ENCODE data around the gene RBM24.

DNA sequence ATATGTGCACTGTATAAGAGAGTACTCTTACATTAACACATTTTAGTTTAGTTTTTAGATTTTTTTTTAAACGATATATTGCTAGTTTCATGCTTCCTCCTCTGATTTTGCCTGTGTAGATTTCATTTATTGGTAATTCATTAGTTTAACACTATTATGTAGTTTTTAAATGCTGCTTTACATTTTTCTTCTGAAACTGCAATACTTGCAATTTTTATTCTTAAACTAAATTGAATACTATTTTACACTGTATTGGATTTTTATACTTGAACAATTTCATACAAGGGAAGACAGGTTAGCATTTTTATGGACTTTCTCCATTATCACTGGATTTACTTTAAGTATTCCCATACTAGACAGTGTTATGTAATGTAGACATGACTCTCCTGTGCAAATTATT is 12.2 kb downstream of the RBM24 start:
- TF ChIP-seq SP1 (IDR thresholded peaks at IDR 0.05) (no peak), FOXA1 (IDR thresholded peaks at IDR 0.05) (no peak), GABPA (IDR thresholded peaks at IDR 0.05 in 1 of 2, conservative IDR thresholded peaks at IDR 0.05 in 1 of 2) (no peak), EGR1 (IDR thresholded peaks at IDR 0.05; ENCODE audit: low read depth in 2 of 2) (no peak)
- TF ChIP-seq, protein P1, sequence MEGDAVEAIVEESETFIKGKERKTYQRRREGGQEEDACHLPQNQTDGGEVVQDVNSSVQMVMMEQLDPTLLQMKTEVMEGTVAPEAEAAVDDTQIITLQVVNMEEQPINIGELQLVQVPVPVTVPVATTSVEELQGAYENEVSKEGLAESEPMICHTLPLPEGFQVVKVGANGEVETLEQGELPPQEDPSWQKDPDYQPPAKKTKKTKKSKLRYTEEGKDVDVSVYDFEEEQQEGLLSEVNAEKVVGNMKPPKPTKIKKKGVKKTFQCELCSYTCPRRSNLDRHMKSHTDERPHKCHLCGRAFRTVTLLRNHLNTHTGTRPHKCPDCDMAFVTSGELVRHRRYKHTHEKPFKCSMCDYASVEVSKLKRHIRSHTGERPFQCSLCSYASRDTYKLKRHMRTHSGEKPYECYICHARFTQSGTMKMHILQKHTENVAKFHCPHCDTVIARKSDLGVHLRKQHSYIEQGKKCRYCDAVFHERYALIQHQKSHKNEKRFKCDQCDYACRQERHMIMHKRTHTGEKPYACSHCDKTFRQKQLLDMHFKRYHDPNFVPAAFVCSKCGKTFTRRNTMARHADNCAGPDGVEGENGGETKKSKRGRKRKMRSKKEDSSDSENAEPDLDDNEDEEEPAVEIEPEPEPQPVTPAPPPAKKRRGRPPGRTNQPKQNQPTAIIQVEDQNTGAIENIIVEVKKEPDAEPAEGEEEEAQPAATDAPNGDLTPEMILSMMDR (IDR thresholded peaks at IDR 0.05; ENCODE audit: low read depth, low read length, missing input control), result no peak
- TF ChIP-seq, protein P2, sequence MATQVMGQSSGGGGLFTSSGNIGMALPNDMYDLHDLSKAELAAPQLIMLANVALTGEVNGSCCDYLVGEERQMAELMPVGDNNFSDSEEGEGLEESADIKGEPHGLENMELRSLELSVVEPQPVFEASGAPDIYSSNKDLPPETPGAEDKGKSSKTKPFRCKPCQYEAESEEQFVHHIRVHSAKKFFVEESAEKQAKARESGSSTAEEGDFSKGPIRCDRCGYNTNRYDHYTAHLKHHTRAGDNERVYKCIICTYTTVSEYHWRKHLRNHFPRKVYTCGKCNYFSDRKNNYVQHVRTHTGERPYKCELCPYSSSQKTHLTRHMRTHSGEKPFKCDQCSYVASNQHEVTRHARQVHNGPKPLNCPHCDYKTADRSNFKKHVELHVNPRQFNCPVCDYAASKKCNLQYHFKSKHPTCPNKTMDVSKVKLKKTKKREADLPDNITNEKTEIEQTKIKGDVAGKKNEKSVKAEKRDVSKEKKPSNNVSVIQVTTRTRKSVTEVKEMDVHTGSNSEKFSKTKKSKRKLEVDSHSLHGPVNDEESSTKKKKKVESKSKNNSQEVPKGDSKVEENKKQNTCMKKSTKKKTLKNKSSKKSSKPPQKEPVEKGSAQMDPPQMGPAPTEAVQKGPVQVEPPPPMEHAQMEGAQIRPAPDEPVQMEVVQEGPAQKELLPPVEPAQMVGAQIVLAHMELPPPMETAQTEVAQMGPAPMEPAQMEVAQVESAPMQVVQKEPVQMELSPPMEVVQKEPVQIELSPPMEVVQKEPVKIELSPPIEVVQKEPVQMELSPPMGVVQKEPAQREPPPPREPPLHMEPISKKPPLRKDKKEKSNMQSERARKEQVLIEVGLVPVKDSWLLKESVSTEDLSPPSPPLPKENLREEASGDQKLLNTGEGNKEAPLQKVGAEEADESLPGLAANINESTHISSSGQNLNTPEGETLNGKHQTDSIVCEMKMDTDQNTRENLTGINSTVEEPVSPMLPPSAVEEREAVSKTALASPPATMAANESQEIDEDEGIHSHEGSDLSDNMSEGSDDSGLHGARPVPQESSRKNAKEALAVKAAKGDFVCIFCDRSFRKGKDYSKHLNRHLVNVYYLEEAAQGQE (IDR thresholded peaks at IDR 0.05), result no peak
- TF ChIP-seq, protein P3, sequence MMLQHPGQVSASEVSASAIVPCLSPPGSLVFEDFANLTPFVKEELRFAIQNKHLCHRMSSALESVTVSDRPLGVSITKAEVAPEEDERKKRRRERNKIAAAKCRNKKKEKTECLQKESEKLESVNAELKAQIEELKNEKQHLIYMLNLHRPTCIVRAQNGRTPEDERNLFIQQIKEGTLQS (IDR thresholded peaks at IDR 0.05), result no peak
- TF ChIP-seq, protein P4, sequence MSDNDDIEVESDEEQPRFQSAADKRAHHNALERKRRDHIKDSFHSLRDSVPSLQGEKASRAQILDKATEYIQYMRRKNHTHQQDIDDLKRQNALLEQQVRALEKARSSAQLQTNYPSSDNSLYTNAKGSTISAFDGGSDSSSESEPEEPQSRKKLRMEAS (IDR thresholded peaks at IDR 0.05), result no peak
